NCI-H69 (cell line): ENCODE measurements around the gene ZNF384.

Source experiments
- DNase-seq: peaks from one replicate; lab custom pipeline; 2025; lab: John Stamatoyannopoulos, UW

The ZNF384 gene

DNA sequence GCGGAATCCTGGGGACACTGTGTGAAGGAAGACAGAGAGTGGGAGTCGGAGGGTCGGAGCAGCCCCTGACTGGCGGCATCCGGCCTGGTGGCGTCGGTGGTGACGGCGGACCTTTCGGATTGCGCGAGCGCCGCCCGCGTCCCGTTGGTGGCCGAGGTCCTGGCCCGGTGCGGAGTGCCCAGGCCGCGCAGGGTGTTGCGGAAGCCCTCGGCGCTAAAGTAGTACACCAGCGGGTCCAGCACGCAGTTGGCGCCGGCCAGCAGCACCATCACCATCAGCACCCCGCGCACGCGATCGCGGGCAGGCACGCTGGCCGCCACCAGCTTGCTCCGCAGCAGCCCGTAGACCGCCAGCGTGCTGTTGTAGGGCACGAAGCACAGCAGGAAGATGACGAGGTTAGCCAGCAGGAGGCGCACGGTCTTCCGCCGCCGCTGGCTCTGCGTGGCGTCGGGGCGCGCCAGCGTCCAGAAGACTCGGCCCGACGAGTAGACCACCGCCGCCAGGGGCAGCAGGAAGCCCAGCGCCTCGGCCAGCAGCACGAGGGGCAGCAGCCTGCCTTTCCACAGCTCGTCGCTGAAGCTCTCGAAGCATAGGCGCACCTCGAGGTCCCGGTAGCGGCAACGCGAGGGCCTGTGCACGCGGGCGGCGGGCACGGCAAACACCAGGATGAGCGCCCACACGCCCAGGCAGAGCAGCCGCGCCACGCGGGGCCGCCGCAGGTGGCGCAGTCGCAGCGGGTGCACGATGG, 68.9 kb downstream of the ZNF384 start:
- DNase-seq = no peak

DNA sequence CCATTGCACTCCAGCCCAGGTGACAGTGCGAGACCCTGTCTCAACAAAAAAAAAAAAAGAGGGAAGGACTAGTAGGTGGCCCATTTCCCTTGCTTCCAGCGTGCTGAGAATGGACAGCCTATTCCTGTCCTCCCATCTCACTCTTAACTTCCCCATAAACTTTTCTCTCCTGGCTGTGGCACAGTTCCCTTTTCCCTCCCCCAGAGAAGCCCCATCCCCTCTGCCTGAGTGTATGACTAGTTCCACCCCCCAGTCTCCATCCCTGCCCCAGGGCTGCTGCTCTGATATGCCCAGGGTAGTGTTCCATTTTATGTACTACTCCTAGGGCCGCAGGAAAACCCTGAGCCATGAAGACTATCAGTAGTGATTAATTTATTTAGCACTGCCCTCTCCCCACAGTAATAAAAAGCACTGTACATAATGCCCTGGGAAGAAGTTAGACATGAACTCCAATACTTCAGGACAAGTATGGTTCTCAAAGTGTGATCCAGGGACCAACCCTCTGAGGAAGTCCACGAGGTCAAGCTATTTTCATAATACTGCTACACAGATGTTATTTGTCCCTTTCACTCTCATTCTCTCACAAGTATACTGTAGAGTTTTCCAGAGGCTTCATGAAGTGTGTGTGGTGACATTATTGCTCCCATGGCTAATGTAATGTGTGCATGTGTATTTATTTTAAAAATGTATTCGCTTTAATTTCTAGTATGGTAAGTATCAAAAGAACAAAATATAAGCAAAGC, 70.5 kb downstream of the ZNF384 start:
- no peak for DNase-seq
